GM12801 (cell line): Measurements from ENCODE around the gene IL31.

Experiments used
- TF ChIP-seq, protein P1 (sequence below): IDR thresholded peaks from one replicate; pipeline ENCODE4 v1.5.1; 2011; ENCODE audit warnings: control low read depth; ENCODE audit not compliant: insufficient read length; ENCODE audit errors: extremely low read depth

IL31 gene

DNA sequence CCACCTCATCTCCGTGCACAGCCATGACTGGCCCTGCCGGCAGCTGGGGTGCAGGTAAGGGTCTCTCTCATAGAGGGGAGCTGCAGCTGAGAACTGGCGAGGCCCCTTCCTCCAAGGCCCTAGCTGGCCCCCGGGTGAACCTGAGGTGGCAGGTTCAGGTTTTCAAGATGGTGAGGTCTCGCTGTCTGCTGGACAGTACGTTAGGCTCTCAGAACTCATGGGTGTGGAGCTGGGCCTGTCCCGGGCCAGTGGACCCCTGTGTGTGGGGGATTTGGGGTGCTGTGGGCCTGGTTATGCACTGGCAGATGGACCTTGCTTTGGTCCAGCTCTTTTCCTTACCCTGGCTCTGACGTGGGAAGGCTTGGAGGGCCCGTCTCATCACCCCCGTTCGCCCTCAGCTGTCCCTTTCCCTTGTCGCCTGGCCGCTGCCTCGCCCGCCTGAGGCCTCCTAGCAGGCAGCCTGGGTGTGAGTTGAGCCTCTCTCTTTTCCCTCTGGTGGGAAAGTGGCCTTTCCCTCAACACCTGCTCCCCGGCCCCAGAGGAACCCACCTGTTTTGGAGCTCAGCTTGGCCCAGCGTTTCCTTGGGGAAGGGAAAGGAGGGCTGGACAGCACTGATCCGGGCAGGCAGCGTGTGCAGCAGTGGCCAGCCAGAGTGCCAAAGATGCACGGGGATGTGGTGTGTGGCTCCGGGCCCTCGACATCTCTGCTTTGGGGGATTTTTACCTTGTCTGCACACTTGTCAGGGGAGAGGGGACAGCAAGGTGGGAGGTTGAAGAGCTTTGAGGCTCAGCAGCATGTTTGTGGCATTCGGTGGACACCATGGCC is 28.3 kb downstream of the IL31 start:
- TF ChIP-seq, protein P1, sequence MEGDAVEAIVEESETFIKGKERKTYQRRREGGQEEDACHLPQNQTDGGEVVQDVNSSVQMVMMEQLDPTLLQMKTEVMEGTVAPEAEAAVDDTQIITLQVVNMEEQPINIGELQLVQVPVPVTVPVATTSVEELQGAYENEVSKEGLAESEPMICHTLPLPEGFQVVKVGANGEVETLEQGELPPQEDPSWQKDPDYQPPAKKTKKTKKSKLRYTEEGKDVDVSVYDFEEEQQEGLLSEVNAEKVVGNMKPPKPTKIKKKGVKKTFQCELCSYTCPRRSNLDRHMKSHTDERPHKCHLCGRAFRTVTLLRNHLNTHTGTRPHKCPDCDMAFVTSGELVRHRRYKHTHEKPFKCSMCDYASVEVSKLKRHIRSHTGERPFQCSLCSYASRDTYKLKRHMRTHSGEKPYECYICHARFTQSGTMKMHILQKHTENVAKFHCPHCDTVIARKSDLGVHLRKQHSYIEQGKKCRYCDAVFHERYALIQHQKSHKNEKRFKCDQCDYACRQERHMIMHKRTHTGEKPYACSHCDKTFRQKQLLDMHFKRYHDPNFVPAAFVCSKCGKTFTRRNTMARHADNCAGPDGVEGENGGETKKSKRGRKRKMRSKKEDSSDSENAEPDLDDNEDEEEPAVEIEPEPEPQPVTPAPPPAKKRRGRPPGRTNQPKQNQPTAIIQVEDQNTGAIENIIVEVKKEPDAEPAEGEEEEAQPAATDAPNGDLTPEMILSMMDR = no peak

DNA sequence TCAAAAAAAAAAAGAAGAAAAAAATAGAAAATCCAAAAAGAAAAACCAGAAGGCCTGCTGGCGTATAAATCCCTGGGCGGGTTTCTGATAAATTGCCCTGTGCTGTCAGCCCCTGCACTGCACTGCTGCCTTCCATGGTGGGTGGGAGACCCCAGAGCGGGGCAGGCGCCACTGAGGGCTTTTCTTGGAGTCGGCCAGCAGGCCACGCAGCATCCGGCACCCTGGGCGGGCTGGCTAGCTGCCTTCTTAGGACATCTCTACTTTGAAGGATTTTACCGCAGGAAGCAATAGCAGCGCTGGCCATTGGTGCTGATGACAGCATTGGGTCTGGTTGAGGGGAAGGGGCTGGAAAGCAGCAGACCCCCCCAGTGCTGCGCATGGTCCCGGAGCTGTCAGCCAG is 29.1 kb downstream of the IL31 start:
- TF ChIP-seq, protein P1 = no peak

DNA sequence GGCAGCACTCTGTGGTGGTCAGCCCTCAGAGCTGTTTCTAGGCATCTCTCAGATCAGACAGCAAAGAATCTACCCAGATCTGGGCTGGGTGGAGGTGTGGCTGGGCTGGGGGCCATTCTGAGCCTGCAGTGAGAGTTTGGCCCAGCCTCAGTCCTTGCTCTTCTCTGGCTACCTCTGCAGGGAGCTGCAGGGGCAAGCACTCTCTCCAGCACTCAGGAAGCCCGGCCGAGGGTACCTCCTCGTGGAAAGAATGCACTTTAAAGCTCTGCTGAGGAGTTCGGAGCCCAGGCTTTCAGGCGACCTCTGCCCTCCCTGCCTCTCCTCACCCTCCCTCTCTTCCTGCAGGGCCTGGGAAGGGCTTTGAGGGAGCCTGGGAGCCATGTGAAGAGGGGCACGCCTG is 31.2 kb downstream of the IL31 start:
- TF ChIP-seq, protein P1 = no peak

DNA sequence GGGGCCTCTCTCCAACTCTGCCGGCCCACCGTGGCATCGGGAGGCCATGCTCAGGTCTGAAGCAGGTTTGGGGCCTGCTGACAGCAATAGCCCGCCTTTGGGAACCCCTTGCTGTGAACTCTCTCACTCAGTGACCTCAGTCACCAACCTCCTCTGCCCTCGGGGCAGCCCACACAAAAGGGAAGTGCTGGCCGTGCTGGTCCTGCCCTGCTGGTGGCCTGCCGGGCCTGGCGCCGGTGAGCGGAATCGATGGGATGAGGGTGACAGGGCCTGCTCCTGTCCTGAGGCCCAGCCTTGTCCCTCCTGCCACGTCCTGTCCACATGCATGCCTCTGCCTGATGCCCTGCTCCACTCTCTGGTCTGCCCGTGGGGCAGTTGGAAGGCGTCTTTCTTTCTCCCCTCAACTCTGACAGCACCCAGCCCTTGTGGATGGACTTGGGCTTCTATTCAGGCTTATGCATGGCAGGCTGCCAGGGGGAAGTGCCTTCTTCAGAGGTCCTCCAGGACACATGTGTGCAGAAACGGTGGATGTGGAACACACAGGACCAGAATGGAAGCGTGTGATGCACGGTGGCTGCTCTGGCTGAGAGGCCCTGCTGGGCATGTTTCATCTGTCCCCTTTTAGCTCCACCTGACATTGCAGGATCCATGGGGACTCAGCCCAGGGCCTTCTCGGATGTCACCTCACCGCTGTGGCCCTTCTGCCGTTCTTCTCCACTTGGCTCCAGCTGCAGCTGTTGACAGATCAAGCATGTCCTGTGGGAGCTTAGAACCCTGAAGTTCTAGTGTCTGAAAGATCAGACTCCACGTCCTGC is 31.9 kb downstream of the IL31 start:
- TF ChIP-seq, protein P1 = no peak

DNA sequence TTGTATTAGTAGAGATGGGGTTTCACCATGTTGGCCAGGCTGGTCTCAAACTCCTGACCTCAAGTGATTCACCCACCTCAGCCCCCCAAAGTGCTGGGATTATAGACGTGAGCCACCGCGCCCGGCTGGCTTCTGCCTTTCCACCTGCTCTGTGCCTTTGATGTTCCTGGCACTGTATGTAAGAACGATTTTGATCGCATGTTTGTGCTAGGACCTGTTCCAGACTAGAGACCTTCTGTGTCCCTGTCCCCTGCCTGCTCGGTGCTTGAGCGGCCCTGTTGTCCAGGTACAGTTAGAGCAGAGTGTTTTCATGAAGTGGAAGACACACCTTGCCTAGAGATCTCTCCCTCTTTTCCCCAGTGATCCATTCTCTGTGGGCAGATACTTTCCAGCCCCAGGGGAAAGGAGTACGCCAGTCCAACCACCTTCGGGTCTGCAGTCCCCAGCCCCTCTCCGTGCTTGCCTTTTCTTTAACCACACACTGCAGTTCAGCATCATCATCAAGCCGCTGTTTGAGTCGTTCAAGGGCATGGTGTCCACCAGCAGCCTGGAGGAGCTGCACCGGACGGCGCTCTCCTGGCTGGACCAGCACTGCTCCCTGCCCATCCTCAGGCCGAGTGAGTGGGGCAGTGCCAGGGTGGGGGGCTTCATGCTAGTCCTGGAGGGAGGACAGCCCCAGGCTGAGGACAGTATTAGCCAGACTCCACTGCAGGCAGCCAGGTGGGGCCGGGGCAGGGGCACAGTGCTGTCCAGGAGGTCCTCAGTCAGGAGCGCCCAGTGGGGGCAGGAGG is 33.4 kb downstream of the IL31 start:
- TF ChIP-seq, protein P1 = no peak

DNA sequence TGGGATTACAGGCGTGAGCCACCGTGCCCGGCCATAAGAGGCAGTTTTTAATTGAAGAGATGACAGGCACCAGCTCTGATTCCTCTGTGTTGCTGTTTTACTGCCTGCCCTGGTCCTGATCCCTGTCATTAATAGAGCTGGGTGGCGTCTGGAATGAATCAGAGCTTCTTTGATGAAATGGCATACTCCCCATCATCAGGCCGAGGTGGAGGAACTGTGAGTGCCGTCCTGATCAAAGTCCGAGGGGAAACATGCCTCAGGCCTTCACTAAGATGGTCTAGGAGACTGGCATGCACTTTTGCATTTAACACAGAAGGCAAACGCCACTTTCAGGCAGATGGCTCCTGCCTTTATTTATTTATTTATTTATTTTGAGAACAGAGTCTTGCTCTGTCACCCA is 34.1 kb downstream of the IL31 start:
- TF ChIP-seq, protein P1 = no peak

DNA sequence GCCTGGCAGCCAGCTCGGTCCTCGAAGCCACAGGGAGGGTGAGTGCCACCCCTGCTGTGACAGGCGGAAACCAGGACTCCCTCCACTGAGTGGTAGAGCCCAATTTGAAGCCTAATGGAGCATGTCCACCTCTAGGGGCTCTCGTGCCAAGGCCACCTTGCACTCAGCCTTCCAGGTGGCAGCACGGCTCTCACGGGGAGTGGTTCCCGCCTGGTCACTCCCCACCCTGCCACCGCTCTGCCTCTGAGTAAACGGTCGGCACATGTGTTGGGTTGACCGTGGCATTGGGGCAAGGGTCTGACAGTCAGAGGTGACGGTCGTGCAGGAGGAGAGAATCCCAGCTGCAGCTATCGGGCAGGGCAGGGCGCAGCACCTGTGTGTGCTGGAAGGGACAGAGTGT is 34.8 kb downstream of the IL31 start:
- TF ChIP-seq, protein P1 = no peak
